ENCODE data around the gene NEIL1.
A peak's percentile ranks its signal among the peaks of the same experiment; 100 is the strongest.

Gene NEIL1

DNA sequence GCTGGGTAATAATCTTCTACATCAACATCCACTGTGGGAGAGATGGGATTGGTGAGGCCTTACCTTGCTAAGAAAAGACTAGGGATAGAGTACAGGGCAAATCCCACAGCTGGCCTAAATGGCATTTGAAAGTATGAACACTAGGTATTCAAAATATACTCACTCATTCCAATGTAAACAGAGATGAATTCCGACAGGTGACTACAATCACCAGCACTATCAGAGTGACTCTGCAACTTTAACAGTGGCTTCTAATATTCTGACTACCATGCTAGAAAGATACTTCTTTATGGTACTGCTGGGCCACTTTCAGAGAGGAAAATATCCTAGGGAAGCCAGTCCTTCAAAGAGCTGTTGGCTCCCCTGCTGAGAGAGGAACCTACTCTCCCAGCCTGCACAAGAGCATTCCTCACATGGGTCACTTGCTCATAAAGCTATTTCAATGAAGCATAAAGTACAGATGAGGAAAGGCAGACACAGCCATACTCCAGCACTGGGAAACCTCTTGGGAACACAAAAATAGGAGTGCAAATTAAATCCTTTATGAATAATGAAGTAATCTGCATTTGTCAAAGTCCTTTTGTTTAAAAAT is 43.0 kb downstream of the NEIL1 start:
- DNase-seq = no peak

DNA sequence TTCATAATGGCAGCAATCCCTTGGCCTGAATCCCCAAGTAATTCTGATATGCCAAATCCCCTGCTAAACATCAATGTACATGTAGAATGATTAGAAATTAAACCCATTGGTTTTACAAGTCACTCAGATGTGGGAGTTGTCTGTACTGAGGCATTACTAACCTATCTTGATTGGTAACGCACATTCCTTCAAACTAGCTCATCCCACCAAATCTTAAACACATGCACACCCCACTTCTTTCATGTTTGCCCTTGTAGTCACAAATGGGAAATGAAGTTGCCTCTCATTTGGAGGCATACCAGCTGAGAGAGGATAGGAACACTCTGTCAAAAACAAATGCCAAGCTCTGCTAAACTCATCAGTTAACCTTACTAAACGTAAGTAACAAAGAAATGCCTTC is 50.7 kb downstream of the NEIL1 start:
- peak; percentile 34 for DNase-seq

DNA sequence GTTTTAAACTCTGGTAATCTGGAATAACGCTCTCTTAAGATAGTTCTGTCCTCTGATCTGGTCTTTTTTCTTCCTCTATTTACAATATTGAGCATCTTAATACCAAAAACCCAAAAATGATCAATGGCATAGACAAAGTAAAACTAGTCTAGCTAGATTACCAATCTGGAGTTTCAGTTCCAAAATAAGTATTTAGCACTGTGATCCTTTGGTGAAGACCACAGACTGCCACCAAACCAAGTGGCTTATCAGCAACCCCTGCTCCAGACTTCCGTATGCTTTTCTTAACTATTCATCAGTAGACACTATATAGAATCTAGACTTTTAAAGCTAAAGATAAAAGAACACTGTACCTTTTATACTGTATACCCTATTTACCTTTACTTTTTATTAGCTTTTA is 57.1 kb downstream of the NEIL1 start:
- DNase-seq = no peak

Data from NCI-H226 (cell line).